ENCODE measurements around the gene MYH6.
"Not testable (repeated sequence)": the region's sequence is repeated elsewhere in the genome, so short reads cannot be mapped to it uniquely, and the experiment has no call there.

MYH6 gene

DNA sequence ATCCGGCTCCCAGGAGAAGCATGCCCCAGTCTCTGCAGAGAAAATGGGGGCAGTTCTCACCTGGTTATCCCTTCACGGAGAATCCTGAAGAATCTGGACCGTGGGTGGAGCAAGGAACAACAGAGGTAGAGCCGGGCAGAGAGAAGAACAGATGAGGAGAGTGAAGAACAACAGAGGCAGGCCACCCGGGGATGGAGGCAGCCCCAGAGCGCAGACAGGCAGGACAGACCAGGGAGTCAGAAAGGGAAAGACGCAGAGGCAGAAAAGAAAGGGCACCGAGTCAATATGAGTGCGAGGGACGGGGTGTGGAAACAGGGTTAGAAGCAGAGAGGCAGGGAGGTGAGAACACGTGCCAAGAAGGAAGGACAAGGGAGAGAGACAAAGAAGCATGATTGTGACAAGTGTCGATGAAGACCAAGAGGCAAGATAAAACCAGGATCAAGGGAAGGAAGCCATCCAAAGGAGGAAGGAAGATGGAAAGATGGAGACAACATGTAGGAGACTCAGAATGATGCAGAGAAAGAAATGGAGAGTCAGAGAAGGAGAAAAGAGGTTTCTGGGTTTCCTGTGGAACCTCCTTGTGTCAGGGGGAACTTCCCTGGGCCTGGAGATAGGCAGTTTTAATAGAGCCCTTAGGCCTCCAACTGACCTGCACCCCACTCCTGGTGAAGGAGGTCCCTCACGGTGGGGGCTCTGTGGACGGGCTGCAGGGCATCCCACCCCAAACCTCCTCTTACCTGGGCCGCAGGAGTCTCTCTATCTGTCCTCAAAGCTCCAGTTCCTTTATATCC, at the start of gene MYH6:
TSS of gene MYH6 (minus strand) at position 758 of the 791 bp plus-strand sequence. CDS start 1,050 bp downstream, outside the sequence.
- DNase-seq = no peak

DNA sequence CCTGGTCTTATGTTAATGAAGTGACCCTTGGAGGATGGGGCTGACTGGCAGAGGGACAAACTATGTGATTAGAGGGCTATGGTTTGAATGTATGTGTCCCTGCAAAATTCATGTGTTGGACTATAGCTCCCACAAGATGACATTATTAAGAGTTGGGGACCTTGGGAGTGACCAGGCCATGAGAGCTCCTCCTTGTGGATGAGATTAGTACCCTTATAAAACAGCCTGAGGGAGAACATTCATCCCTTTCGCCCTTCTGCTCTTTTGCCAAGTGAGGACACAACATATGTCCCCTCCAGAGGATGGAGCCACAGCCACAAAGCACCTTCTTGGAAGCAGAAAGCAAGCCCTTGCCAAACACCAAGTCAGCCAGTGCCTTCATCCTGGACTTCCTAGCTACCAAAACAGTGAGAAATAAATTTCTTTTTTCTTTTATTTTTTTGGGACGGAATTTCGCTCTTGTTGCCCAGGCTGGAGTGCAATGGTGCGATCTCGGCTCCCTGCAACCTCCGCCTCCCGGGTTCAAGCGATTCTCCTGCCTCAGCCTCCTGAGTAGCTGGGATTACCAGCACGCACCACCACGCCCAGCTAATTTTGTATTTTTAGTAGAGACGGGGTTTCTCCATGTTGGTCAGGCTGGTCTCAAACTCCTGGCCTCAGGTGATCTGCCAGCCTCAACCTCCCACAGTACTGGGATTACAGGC, 49.0 kb upstream of the MYH6 start:
- not testable (repeated sequence) for DNase-seq

DNA sequence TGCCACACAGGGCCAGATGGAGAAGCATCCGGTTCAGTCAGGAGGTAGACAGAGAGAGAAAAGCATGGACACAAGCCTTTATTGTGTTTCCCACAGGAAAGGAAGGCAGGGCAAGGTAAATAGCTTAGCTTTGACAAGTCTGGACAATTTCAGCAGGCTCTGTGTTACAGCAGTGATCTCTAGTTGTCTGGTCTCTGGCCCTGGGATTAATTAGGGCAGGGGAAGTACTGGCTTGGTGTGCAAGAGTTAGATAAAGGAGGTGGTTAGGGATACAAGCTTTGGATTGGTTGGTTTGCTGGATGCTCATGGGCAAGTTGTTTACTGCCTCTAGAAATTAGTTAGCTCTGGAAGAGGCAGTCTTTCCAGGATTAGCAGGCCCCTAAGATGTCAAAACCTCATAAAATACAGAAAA, 46.4 kb upstream of the MYH6 start:
- no peak for DNase-seq

DNA sequence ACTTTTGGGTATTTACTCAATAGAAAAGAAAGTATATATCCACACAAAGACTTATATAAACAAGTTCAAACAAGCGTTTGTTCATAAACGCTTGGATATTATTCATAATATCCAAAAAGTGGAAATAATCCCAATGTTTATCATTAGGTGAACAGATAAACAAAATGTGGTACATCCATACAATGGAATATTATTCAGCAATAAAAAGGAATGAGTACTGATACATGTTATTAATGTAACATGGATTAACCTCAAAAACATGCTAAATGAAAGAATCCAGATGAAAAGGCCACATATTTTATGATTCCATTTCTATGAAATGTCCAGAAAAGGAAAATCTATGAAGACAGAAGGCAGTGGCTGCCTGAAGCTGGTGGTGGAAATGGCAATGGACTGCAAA, 44.2 kb upstream of the MYH6 start:
- DNase-seq = no peak

DNA sequence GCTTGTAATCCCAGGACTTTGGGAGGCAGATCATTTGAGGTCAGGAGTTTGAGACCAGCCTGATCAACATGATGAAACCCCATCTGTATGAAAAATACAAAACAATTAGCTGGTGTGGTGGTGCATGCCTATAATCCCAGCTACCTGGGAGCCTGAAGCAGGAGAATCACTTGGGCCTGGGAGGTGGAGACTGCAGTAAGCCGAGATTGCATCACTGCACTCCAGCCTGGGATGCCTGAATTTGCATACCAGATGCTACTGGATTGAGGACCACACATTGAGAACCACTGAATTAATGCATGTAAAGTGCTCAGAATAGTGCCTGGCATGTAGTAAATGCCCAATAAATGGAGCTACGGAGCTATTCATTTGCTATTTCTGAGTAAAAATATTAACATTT, 42.3 kb upstream of the MYH6 start:
- DNase-seq = no peak

DNA sequence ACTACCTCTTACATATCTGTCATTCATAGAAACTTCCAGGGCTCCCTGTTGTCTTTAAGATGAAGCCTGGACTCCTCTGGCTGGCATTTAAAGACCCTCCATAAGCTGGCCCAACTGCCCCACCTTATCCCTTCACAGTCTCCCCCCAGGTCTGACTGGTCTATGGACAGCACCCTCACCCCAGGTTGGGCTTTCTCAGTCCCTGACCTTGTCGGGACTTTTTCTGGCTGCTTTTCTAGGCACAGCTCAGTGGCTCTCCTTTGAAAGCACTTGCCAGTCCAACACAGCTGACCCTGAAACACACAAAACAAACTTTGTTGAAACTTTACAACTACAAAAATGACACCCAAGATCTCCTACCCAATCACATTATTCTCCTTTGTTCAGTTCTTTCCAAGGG, 41.2 kb upstream of the MYH6 start:
- no peak for DNase-seq

DNA sequence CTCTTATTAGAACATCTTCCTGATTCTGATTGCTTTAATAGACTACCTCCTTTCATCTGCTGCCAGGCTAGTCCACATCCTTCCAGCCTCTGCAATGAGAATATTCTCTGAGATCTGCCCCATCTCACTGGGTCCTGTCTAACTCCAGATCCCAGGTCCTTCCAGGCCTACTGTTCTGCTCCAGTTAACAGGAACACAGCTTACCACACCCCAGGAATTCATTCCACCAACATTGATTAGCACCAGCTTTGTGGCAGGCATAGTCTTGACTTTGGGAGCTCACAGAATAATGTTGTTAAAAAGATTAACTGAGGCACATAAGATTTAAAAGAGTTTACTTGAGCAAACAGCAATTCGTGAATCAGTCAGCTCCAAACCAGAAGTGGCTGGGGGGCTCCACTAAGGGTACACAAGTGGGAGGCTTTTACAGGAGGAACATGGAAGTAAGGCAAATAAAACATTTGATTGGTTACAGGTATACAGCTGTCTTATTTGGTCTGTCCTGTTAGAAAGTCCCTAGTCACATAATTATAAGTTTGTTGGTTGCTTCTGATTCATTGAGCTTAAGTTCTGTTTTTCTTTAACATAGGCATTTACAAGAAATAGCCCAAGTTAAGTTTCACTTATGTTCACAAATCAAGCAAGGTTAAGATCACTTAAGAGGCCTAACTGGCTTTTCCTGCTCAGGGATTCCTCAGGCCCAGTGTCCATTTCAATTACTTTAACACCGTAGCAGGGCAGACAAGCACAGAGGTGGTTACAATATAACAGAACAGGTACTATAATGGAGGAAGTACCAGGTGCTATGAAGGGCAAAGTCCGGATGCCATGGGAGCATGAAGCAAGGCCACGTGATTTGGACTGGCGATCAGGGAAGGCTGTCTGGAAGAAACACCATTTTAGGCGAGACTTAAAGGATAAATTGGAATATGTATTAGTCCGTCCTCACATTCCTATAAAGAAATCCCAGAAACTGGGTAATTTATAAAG, 39.6 kb upstream of the MYH6 start:
- DNase-seq = no peak

DNA sequence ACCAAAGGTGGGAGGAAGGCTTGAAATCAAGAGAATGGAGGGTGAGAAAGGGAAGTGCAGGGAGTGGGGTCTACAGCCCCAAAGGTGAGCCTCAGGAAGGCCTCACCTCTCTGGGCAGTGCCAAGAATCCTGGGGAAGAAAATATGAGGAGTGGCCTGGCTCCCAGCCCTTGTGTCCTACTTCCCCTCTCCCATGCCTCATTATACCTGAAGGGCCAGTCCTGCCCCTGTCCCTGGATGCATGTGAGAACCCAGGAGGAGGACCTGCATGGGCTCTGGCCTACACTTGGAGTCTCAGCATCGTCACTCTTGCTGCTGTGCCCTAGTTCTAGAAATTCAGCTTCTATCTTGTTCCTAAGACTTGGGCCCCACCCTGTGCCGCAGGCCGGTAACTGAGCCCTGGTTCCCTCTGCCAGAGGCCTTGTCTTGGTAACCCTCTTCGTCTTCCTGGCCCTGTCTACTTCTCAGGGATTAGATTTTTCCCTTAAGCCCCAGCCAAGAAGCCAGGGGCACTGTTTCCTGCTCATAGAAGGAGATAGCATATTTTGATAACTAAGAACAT, 38.3 kb upstream of the MYH6 start:
- DNase-seq = no peak

DNA sequence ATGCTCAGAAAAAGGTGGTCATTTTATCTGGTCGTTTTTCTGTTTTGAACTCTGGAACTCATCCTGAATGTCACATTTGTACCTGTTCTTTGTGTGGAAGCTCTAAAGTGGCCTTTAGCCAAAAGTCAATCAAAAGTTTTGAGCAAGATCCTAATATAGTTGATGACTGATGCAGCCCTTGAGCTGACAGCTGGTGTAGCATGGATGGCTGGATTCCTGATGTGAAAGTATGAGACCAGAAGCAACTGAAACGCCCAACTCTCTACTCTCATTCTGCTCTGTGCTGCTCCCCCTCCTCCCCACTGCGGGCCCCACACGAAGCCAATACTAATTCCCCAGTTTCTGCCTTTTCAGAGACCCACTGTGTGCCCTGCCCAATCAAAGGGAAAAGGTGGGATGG, 37.7 kb upstream of the MYH6 start:
- DNase-seq = no peak

DNA sequence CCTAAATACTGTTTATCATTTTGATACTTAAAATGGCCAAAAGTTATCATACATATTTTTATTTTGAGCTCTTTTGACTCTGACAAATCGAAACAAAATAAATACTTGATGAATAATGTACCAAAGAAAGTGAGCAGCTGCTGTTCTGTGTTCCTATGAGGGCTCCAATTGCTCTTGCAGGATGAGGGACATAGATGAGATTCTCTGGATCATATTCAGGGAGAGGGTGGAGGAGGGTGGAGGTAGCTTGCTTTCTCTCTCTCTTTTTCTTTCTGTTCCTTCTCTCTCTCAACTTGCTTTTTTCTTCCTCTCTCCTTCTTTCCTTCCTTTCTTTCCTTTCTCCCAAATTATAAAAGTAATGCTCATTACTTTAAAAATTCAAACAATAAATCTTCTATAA, 36.2 kb upstream of the MYH6 start:
- DNase-seq = no peak

DNA sequence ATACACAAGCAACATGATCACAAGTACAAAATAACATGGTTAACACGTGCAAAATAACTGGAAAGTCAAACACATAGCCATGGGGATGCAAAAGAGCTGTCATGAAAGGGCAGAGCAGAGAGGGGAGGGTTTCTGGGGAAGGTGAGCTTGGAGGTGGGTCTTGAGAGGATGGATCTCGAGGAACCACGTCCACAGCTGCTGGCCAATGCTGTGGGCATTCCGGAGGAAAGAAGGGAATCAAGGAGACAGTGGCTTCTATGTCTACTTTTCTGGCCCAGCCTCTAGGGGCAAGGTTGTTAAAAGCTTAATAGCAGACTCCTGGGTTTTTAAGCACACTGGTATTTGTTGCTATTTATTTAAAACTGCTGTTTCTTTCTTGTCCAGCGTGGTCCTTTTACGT, 35.8 kb upstream of the MYH6 start:
- DNase-seq = no peak

DNA sequence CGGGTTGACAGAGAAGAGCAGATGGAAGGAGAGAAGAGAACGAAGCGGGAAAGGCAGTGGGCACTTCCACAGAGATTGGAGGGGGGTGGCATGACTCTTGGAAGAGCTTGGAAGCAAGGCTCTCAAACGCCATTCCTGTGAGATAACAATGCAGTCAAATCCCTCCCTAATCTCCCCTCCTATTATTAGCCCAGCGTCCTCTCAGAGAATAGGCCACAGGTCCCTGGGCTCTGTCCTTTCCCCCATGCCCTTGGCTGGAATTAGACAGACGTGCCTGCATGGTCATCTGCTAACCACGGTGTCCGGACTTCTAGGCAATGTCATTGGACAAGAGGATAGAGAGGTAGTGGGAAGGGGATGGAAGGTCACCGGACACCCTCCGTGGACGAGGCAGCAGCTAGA, 35.3 kb upstream of the MYH6 start:
- DNase-seq = no peak

DNA sequence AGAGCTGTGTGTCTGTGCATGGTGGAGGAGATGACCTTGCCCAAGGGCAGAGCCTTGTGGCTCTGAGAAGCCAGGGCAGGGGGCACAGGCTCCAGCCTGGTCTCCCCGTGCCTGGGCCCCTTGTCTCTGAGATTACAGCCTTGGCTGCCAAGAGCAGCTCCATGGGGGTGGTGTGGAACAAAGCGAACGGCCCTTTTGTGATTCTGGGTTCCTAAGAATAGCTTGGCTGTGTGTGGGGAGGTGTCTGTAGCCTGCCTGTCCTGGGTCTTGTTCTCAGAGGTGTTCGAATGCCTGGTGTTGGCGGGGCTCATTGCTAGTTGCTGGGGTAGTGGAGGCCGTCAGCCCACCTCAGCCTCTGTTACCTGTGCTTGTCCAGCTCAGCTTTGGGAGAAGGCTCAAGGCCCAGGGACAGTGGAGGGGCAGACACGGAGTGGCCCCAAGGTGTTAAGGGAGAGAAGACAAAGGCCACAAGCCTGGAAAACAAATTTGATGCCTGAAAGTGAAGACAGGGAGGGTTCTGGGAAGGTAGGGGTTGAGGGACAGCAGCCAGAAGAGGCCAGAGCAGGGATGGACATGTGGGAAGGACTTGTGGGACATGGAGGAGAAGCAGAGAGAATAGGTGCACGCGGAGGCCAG, 34.8 kb upstream of the MYH6 start:
- DNase-seq = no peak

DNA sequence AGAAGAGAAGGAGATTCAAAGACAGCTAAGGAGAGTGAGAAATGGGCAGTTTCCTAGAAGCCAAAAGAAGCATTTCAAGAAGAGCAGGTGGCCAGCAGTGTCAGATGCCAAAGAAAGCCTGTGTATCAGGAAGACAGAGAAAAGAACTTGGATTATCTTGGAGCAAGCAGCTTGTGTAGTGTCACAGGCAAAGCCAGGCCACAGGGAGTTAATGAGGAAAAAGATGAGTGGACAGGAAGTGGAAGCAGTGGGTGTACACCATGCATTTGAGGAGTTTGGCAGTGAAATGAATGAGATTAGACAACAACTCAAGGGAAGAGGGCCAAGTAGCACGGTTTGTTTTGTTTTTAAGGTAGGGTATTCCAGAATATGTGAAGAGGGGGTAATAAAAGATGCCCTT, 33.0 kb upstream of the MYH6 start:
- no peak for DNase-seq

DNA sequence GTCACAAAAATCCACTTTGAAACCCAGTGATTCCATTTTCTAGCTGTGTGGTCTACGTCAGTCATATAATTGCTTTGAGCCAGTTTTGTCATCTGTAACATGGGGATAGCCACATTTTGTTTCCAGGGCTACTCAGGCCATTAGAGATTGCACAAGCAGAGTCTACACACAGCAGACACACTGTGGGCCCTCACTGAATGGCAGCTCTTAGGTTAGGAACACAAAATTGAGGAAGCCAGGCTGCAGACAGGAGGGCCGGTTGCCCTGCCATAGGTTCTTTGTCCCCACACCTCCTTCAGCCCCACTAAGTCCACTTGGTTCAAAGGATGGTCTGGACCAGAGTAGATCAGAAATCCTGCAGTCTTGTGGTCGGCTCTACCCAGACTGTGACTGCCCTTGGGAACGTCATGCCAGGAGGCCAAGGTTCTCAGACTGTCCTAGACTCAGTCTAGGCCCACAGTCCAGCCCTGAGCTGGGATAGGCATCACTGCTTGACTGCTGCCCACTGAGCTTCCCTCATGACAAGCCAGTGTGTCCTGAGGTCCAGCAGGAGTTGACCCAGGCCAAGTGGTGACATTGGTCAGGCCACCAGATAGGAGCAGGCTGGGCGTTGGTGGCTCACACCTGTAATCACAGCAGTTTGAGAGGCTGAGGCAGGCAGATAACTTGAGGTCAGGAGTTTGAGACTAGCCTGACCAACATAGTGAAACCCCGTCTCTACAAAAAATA, 31.2 kb upstream of the MYH6 start:
- DNase-seq = no peak

DNA sequence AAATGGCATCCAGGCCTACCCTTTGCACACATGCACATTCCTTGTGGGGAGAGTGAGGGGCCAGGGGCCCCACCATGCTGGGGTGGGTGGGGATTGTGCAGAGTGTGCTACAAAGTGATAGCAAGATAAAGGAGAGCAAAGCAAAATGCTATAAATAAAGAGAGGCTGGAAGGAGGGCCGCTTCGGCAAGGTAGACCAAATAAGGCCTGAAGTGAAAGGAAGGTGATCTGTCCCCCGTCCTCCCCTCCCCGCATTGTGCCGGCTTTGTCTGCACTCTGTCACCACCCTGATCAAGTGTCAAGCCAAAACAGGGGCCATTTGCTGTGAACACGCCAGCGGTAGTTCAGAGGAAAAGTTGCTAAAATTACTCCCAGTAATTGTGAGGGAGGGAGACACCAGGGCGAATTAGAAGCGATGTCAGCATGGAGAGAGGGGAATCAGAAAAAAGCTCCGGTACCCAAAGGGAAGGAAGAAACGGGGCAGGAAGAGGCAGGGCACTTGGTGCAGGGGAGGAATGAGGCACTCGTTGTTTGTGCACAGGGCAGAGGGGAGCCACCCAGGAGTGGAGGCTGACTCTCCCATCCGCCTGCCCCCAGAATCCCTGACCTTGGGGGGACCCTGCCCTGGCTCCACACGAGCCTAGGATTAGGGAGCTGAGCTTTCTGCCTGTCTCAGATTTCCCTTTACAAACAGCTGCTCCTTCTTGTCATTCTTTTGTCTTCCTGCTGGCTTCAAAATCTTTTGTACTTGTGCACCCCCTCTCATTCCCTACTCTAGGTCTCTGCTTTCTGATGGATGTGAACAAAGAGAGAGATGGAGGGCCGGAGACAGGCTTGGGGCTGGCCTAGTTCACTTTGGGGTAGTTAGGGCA, 30.3 kb upstream of the MYH6 start:
- DNase-seq = peak; percentile 88

DNA sequence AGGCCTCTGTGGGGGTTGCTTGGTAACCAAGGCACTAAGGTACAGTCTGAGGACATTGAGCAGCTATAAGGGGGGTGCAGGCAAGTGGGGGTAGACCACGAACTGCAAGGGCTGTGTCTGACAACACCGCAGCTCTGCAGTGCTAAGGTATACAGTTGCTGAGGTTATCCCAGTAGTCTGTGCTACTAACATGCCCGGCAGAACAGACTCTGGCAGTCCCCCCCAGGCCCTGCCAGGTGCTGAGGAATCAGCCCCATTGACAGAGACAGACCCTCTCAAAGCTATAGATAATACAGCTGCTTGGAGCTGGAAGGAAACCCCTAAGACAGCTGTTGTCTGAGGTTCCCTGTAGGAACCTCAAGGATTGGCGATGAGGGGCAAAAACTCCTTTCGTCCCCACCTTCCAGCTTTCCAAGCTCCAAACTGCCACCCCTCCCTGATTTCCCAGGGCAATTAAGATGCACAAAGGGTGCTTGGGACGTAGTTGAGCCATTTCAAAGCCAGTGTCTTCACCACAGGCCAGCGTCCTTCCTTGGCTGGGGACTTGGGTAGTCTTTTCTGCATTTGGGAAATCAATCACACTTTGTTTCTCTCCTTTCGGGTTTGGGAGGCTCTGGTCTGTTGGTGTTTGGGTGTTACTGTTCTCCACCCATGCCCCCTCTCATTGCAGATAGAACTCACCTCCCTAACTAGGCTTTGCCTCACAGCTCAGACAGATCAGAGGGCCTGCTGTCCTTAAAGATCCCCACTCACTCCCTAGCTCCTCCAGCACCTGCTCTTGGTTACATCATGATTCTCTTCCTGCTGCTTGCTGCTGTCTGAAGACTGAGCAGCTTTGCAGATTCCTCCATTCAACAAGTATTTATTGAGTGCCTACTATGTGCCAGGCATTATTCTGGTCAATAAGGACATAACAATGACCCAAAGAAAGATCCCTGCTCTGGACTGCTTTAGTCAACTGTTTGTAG, 29.3 kb upstream of the MYH6 start:
- no peak for DNase-seq

DNA sequence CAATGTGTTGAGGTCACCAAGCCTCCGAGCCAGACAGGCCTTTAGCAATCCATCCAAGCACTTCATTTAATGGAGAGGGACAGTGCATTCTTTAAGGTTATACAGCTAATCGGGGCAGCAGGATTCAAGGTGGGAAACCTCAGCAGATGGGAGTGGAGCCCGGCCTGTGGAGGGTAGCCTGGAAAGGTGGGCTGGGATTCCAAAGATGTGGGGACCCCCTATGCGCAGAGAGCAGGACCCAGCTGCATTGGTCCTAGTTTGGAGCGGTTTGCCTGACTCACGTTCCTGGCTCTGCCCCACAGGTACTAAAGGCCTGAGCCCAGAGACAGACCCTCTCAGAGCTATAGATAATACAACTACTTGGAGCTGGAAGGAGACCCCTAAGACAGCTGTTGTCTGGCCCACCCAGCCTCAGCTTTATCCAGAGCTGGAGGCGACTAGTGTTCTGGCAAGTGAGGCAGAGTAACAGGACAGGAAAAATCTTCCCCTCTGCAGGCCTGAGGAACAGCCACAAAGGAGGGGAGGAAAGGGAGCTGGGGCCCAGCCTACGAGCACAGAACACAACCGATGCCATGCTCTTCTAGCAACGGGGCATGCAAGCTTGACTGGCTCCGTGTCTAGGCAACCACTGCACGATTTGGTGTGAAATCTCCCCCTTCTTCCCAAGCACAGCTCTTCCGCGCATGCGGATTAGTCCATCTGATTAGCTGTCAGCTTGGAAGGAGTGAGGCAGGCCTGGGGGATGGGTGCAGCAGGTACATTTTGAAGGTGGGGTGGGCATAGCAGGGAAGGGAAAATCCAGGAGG, 28.5 kb upstream of the MYH6 start:
- no peak for DNase-seq

Data from NCI-H2107 (cell line).